H1 (cell line): ENCODE data around the gene INSM1. TPM values are rescaled to one million over a fixed set of nuclear protein-coding genes. Genes with fewer than 3 reads are reported as not detected.

Experiments
- ASH2L ChIP-seq: fragments of 200-600, 300-600 bp; sonication (generic); IDR thresholded peaks from one replicate; pipeline ENCODE4 v1.7.1; 2017; ENCODE audit warnings: low read length
- CBX5 ChIP-seq: fragments of 300-800, 300-1000 bp; sonication (generic); IDR thresholded peaks from 2 replicates; pipeline ENCODE4 v1.7.1; 2016; ENCODE audit warnings: antibody characterized with exemption, low read length, low read depth
- JUN ChIP-seq: IDR thresholded peaks from 2 replicates; pipeline ENCODE4 v1.6.1; 2011; ENCODE audit warnings: low read depth, mild to moderate bottlenecking, improper control_type of control experiment, low read length
- SP4 ChIP-seq: IDR thresholded peaks from 2 replicates; pipeline ENCODE4 v1.6.1; 2012; ENCODE audit warnings: low read length, inconsistent platforms
- SRF ChIP-seq: IDR thresholded peaks from 2 replicates; pipeline ENCODE4 v1.6.1; 2011; ENCODE audit warnings: mild to moderate bottlenecking, low read depth, low read length, moderate library complexity
- polyA plus RNA-seq, 7 experiments: library from polyadenylated mRNA; depleted of rRNA in 3 of 7; stranded (reverse) in 5 of 7; unstranded in 2 of 7; fragments of >200 nt in 5 of 7; fragments of 200-250 nt in 2 of 7; gene quantifications; 1 replicate in 5 of 7; 2 replicates in 1 of 7; 4 replicates in 1 of 7; pipeline versions ENCODE4 v1.2.1 to v1.2.3, GENCODE V29; 2011 to 2013; ENCODE audit warnings: missing spikeins in 2 of 7, mixed read lengths in 2 of 7
- total RNA-seq: library from RNA; stranded (reverse); fragmentation: NEBNext Ultra II Directional; extraction: Animal tissue kit (Norgen Biotek cat#: 25700); gene quantifications from 2 replicates; pipeline ENCODE4 v1.2.1, GENCODE V29; 2021

INSM1 gene
- total and polyA plus RNA-seq, 2 of the 8 experiments (the other 6 are each of a cell fraction or from before 2014, with no cell fraction given), result 0.86 to 2.5 TPM

GRCh38 chr20:20404633-20405032, 36.7 kb downstream of the INSM1 start (continued):
- TF ChIP-seq ASH2L (no peak), CBX5 (no peak), JUN (no peak), SP4 (no peak), SRF (no peak)
